SK-N-SH (cell line): ENCODE results near the gene CCDC78. TPM values are rescaled to one million over a fixed set of nuclear protein-coding genes. Genes with fewer than 3 reads are reported as not detected.

ENCODE experiments used
- CTCF ChIA-PET: fragments of 300-600, 350-600 bp; formaldehyde crosslinking; extraction: SDS; loops from one replicate; lab custom pipeline; 2021; lab: Yijun Ruan, JAX
- POLR2A ChIA-PET: fragments of 350-600 bp; sonication (Branson Sonifier 250); formaldehyde crosslinking; extraction: SDS; loops from one replicate; lab custom pipeline; 2020; ENCODE audit warnings: antibody characterized with exemption, inconsistent platforms; lab: Yijun Ruan, JAX
- DNase-seq: peaks from one replicate; pipeline ENCODE4 v3.0.0; 2012
- H2AFZ ChIP-seq: fragments of 200-600 bp; sonication (generic); 2 replicates; pipeline ENCODE4 v1.8.1; 2016; ENCODE audit warnings: antibody characterized with exemption, mild to moderate bottlenecking, low read depth
- H3F3A ChIP-seq: fragments of 200-600 bp; sonication (generic); replicated peaks from 2 replicates; pipeline ENCODE3; 2016; ENCODE audit warnings: antibody characterized with exemption, mild to moderate bottlenecking; ENCODE audit not compliant: insufficient read depth
- H3K27ac ChIP-seq, 2 experiments: fragments of 200-500 bp in 1 of 2; fragments of 200-600 bp in 1 of 2; sonication (Bioruptor generic) in 1 of 2; sonication (generic), shearing (Covaris generic) in 1 of 2; 2 replicates each; pipeline versions ENCODE4 v1.5.1 to v1.6.1; 2014 to 2016; ENCODE audit warnings: low read depth in 2 of 2, inconsistent platforms in 1 of 2, low read length in 1 of 2, mild to moderate bottlenecking in 1 of 2, mixed read lengths in 1 of 2
- H3K27me3 ChIP-seq: fragments of 200-600 bp; sonication (generic), shearing (Covaris generic); 2 replicates; pipeline ENCODE4 v1.6.1; 2016; ENCODE audit warnings: mixed run types; ENCODE audit not compliant: insufficient read depth
- H3K36me3 ChIP-seq, 2 experiments: fragments of 200-500 bp in 1 of 2; fragments of 200-600 bp in 1 of 2; sonication (Bioruptor generic) in 1 of 2; sonication (generic) in 1 of 2; replicated peaks in 1 of 2; 2 replicates each; pipeline versions ENCODE3 to v1.5.1; 2014 to 2016; ENCODE audit warnings: low read length in 1 of 2, mild to moderate bottlenecking in 1 of 2; ENCODE audit not compliant: insufficient read depth in 2 of 2, control insufficient read depth in 1 of 2
- H3K4me1 ChIP-seq, 2 experiments: fragments of 200-500 bp in 1 of 2; fragments of 200-600 bp in 1 of 2; sonication (Bioruptor generic) in 1 of 2; sonication (generic), shearing (Covaris generic) in 1 of 2; 2 replicates each; pipeline versions ENCODE4 v1.5.1 to v1.6.1; 2014 to 2016; ENCODE audit warnings: low read depth in 1 of 2, low read length in 1 of 2, mixed run types in 1 of 2; ENCODE audit not compliant: insufficient read depth in 2 of 2, control insufficient read depth in 1 of 2
- H3K4me2 ChIP-seq: fragments of 200-600 bp; sonication (generic), shearing (Covaris generic); 2 replicates; pipeline ENCODE4 v1.6.1; 2017; ENCODE audit warnings: mixed run types
- H3K4me3 ChIP-seq, 2 experiments: fragments of 200-500 bp in 1 of 2; fragments of 200-600 bp in 1 of 2; sonication (Bioruptor generic) in 1 of 2; sonication (generic), shearing (Covaris generic) in 1 of 2; 2 replicates each; pipeline versions ENCODE4 v1.5.1 to v1.8.1; 2014 to 2016; ENCODE audit warnings: low read depth in 2 of 2, inconsistent platforms in 1 of 2, low read length in 1 of 2, mild to moderate bottlenecking in 1 of 2, mixed read lengths in 1 of 2, moderate library complexity in 1 of 2
- H3K79me2 ChIP-seq: fragments of 200-600 bp; sonication (generic); 2 replicates; pipeline ENCODE4 v1.8.1; 2017; ENCODE audit warnings: mild to moderate bottlenecking; ENCODE audit not compliant: insufficient read depth
- H3K9ac ChIP-seq: fragments of 200-600 bp; sonication (generic); 2 replicates; pipeline ENCODE4 v1.6.1; 2017; ENCODE audit warnings: mixed run types
- H3K9me2 ChIP-seq: fragments of 200-600 bp; sonication (generic); 2 replicates; pipeline ENCODE4 v1.6.1; 2017; ENCODE audit warnings: mixed run types
- H3K9me3 ChIP-seq: fragments of 200-600 bp; sonication (generic); 2 replicates; pipeline ENCODE4 v1.6.1; 2017; ENCODE audit warnings: mixed run types, mild to moderate bottlenecking, moderate library complexity
- H4K20me1 ChIP-seq: fragments of 200-600 bp; sonication (generic); 2 replicates; pipeline ENCODE4 v1.6.1; 2017; ENCODE audit warnings: mild to moderate bottlenecking, mixed run types; ENCODE audit not compliant: insufficient read depth
- CTCF ChIP-seq: fragments of 200-600 bp; sonication (generic); IDR thresholded peaks from 2 replicates; pipeline ENCODE4 v1.6.1; 2017; ENCODE audit warnings: antibody characterized with exemption, mild to moderate bottlenecking, moderate library complexity
- FOSL2 ChIP-seq: IDR thresholded peaks from 2 replicates; pipeline ENCODE4 v1.4.0; 2012; ENCODE audit warnings: low read depth, mild to moderate bottlenecking, moderate library complexity, borderline replicate concordance
- GATA2 ChIP-seq: sonication (generic); formaldehyde crosslinking; IDR thresholded peaks from 2 replicates; pipeline ENCODE4 v1.5.0; 2020; ENCODE audit warnings: mild to moderate bottlenecking, missing genetic modification reagents
- MXI1 ChIP-seq: IDR thresholded peaks from 2 replicates; pipeline ENCODE4 v1.6.1; 2012; ENCODE audit warnings: mild to moderate bottlenecking, low read depth, low read length, improper control_type of control experiment
- NFIC ChIP-seq: IDR thresholded peaks from 2 replicates; pipeline ENCODE4 v1.4.0; 2012; ENCODE audit warnings: borderline replicate concordance
- NRF1 ChIP-seq: IDR thresholded peaks from 2 replicates; pipeline ENCODE4 v1.6.1; 2012; ENCODE audit warnings: low read depth, mild to moderate bottlenecking, low read length
- USF1 ChIP-seq: IDR thresholded peaks from 2 replicates; pipeline ENCODE4 v1.4.0; 2012; ENCODE audit warnings: low read depth, borderline replicate concordance
- YY1 ChIP-seq: IDR thresholded peaks from 2 replicates; pipeline ENCODE4 v1.4.0; 2012; ENCODE audit warnings: low read depth, mild to moderate bottlenecking
- WGBS: methylation state at CpG from one replicate; pipeline ENCODE4 v1.1.6; 2017; ENCODE audit warnings: low lambda C conversion rate; 5-methylcytosine and 5-hydroxymethylcytosine counted together
- polyA plus RNA-seq, 3 experiments: library from polyadenylated mRNA; depleted of rRNA; stranded (reverse); fragments of >200 nt; gene quantifications; 2 replicates each; pipeline ENCODE4 v1.2.3, GENCODE V29; 2012
- TF ChIP-seq, protein P1 (sequence below): IDR thresholded peaks from 2 replicates; pipeline ENCODE4 v1.4.0; 2012; ENCODE audit warnings: low read depth, borderline replicate concordance
- TF ChIP-seq, protein P2 (sequence below): fragments of 150-350 bp; IDR thresholded peaks from 2 replicates; pipeline ENCODE4 v1.6.1; 2017; ENCODE audit warnings: antibody characterized with exemption, low read length, low read depth, borderline replicate concordance
- TF ChIP-seq, protein P3 (sequence below): fragments of 150-350 bp; IDR thresholded peaks from 2 replicates; pipeline ENCODE4 v1.6.1; 2016; ENCODE audit warnings: mild to moderate bottlenecking, low read depth, low read length

Gene CCDC78
- polyA plus RNA-seq, 1 of the 3 experiments (the other 2 are of a cell fraction), result 15.4 TPM

DNA sequence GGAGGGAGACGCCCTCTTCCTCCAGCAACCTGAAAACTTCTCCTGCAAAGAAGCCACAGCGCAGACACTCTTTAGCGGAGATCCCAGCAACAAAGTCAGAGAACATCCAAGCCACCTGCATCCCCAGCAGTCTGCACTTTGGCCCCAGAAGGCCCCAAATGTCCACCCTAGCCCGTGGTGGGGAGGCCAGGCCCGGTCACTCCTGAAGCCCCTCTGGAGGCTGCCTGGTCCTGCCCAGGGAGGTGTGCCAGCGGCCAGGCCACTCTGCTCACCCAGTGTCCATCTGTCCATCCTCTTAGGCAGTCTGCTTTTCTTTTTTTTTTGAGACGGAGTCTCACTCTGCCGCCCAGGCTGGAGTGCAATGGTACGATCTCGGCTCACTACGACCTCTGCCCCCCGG lies 6.1 kb upstream of the CCDC78 start:
- Histone ChIP-seq H4K20me1 (no peaks in the 10 kb centered on the region), H3K27me3 (no peaks in the 10 kb centered on the region), H3K79me2 (no peaks in the 10 kb centered on the region), H2AFZ (no peak overlapping the region)
- no peak for DNase-seq
- 94% methylated on average over 12 of the region's 12 CpGs for whole genome bisulfite sequencing
- POLR2A ChIA-PET, result interaction anchor here (1.2 kb wide), 1 partner anchor 12 kb away, joined by 4 read pairs; the partner anchor contains the start of gene ANTKMT
- TF ChIP-seq, protein P1, sequence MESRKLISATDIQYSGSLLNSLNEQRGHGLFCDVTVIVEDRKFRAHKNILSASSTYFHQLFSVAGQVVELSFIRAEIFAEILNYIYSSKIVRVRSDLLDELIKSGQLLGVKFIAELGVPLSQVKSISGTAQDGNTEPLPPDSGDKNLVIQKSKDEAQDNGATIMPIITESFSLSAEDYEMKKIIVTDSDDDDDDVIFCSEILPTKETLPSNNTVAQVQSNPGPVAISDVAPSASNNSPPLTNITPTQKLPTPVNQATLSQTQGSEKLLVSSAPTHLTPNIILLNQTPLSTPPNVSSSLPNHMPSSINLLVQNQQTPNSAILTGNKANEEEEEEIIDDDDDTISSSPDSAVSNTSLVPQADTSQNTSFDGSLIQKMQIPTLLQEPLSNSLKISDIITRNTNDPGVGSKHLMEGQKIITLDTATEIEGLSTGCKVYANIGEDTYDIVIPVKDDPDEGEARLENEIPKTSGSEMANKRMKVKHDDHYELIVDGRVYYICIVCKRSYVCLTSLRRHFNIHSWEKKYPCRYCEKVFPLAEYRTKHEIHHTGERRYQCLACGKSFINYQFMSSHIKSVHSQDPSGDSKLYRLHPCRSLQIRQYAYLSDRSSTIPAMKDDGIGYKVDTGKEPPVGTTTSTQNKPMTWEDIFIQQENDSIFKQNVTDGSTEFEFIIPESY, result no peak
- no peak for TF ChIP-seq CTCF
- no peak for TF ChIP-seq NRF1
- no peak for TF ChIP-seq FOSL2
- TF ChIP-seq, all 33 proteins: peak for 0
- CTCF ChIA-PET, result interaction anchor here (1.2 to 20.3 kb wide), 3 partner anchors 8 to 19 kb away, joined by 3 to 358 read pairs (median 33); partner anchors contain the start of genes ANTKMT, CIAO3, FBXL16 and METRN
- peaks cover 4% of the 10 kb centered on the region for H3F3A ChIP-seq
- no peak overlapping the region for H3K27ac ChIP-seq
- peaks cover 0 to 34% of the 10 kb centered on the region in 2 experiments for H3K36me3 ChIP-seq
- peaks cover 0 to 9% of the 10 kb centered on the region in 2 experiments; a peak in 1 of 4 replicates for H3K4me1 ChIP-seq
- no peak overlapping the region for H3K4me2 ChIP-seq
- H3K9me3 ChIP-seq, result no peaks in the 10 kb centered on the region
- H3K9ac ChIP-seq, result no peak overlapping the region
- no peak overlapping the region for H3K4me3 ChIP-seq
- no peaks in the 10 kb centered on the region for H3K9me2 ChIP-seq

DNA sequence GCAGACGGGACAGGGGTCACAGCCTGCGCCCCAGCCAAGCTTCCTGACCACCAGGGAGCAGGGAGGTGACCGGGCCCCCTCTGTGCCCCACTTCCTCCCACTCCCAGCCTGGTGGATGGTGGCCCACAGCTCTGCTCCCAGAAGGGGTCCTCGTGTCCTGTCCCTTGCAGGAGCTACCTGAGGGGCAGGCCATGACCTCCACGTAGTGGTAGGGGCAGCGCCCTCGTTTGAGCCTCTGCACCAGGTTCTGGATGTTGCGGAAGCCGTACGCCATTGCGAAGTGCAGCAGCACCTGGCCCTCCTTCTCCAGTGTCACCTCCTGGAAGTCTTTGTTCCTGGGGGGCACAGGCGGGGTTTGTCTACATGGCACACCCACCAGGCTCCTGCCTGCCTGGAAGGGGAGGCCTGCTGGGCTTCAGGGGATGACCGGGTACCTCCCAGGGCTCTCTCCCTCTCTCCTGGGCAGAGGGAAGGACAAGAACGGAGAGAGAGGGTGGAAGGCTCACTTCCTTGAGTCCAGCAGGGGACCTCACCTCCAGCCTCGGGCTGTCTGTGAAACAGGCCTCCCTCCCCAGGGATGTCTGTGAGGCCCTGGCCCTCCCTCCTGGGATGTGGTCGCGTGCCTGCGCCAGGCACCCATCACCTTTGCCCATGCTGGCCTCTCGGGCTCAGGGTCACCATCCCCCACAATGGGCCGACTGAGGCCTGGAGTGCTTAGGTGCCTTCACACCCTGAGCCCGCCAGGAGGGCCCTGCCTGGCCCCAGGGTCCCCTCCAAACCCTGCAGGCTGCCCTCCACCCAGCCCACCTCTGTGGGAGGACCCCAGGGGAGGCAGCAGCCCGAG lies 4.6 kb upstream of the CCDC78 start:
- DNase-seq, result no peak
- POLR2A ChIA-PET, result interaction anchor here (0.6 to 3.0 kb wide), 5 partner anchors 9 to 76 kb away, joined by 3 to 16 read pairs (median 3); no protein-coding TSS in a partner anchor
- Histone ChIP-seq H3K36me3 (peaks cover 0 to 23% of the 10 kb centered on the region in 2 experiments), H3K27ac (no peak overlapping the region), H3K27me3 (no peaks in the 10 kb centered on the region), H3K4me3 (no peak overlapping the region), H3K4me1 (peaks cover 0 to 14% of the 10 kb centered on the region in 2 experiments; a peak in 1 of 4 replicates), H3K9ac (no peak overlapping the region), H3K9me2 (no peaks in the 10 kb centered on the region), H3K4me2 (no peak overlapping the region), H3F3A (peaks cover 10% of the 10 kb centered on the region), H3K9me3 (no peaks in the 10 kb centered on the region), H4K20me1 (0 out of 2 replicates have a peak, but pooled peaks cover 2% of the 10 kb centered on the region)
- CTCF ChIA-PET, result interaction anchor here (5.2 to 20.3 kb wide), 2 partner anchors 10 to 18 kb away, joined by 33 to 358 read pairs; partner anchors contain the start of genes ANTKMT, CIAO3, FBXL16 and METRN
- TF ChIP-seq, protein P2, sequence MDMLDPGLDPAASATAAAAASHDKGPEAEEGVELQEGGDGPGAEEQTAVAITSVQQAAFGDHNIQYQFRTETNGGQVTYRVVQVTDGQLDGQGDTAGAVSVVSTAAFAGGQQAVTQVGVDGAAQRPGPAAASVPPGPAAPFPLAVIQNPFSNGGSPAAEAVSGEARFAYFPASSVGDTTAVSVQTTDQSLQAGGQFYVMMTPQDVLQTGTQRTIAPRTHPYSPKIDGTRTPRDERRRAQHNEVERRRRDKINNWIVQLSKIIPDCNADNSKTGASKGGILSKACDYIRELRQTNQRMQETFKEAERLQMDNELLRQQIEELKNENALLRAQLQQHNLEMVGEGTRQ, result no peak
- TF ChIP-seq GATA2 (CRISPR knock-in tag) (no peak), USF1 (no peak), MXI1 (no peak), NFIC (no peak), YY1 (no peak)
- TF ChIP-seq, protein P3, sequence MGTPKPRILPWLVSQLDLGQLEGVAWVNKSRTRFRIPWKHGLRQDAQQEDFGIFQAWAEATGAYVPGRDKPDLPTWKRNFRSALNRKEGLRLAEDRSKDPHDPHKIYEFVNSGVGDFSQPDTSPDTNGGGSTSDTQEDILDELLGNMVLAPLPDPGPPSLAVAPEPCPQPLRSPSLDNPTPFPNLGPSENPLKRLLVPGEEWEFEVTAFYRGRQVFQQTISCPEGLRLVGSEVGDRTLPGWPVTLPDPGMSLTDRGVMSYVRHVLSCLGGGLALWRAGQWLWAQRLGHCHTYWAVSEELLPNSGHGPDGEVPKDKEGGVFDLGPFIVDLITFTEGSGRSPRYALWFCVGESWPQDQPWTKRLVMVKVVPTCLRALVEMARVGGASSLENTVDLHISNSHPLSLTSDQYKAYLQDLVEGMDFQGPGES, result no peak
- TF ChIP-seq, all 33 proteins: peak for 0
- Histone ChIP-seq H2AFZ (no peak overlapping the region), H3K79me2 (no peaks in the 10 kb centered on the region)
- 94% methylated on average over 6 of the region's 22 CpGs for WGBS
